ENCODE data around the gene ZNF750.

DNA sequence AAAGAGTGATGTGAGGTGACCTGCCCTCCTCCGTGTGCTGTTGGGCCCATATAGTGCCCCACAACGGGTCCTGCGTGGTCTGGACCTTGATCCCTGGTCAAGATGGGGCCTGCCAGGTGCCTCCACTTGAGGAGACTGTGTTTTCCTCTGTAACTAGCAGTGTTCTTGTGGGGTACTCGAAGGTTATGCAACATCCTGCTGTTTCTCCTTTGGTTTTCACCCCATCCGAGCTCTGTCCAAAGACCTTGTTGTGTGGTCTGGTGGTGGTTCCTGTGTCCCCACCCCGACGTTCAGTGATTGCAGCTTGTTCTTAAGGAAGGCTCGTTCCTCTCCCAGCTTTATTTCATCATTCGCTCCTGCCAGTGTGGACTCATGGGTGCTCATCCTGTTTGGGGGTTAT, 38.7 kb upstream of the ZNF750 start:
- TF ChIP-seq, protein P1, sequence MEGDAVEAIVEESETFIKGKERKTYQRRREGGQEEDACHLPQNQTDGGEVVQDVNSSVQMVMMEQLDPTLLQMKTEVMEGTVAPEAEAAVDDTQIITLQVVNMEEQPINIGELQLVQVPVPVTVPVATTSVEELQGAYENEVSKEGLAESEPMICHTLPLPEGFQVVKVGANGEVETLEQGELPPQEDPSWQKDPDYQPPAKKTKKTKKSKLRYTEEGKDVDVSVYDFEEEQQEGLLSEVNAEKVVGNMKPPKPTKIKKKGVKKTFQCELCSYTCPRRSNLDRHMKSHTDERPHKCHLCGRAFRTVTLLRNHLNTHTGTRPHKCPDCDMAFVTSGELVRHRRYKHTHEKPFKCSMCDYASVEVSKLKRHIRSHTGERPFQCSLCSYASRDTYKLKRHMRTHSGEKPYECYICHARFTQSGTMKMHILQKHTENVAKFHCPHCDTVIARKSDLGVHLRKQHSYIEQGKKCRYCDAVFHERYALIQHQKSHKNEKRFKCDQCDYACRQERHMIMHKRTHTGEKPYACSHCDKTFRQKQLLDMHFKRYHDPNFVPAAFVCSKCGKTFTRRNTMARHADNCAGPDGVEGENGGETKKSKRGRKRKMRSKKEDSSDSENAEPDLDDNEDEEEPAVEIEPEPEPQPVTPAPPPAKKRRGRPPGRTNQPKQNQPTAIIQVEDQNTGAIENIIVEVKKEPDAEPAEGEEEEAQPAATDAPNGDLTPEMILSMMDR (IDR thresholded peaks at IDR 0.05; ENCODE audit: low read depth, low read length), result no peak
- no peak for TF ChIP-seq POLR2A (IDR thresholded peaks at IDR 0.05; ENCODE audit: extremely low read depth, insufficient read length)
- TF ChIP-seq, protein P2, sequence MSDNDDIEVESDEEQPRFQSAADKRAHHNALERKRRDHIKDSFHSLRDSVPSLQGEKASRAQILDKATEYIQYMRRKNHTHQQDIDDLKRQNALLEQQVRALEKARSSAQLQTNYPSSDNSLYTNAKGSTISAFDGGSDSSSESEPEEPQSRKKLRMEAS (IDR thresholded peaks at IDR 0.05; ENCODE audit: low read depth, low read length), result no peak

Measured in NB4 (cell line).